Measurements from ENCODE around the gene TANK. TPM values are rescaled to one million over a fixed set of nuclear protein-coding genes. Genes with fewer than 3 reads are reported as not detected.

Gene TANK
- total RNA-seq, 4 donors from 2014 or later = 57.0 to 76.1 (median 69.7) TPM

GRCh38 chr2:161146996-161147395, 13.2 kb upstream of the TANK start:
- WGBS = no CpG with 5 or more reads among the region's 3 CpGs
- Histone ChIP-seq H3K27me3 (no peaks in the 10 kb centered on the region), H3K36me3 (no peaks in the 10 kb centered on the region), H3K27ac (replicated peaks in 1 of 4) (no peak overlapping the region), H3K4me3 (no peak overlapping the region), H3K4me1 (no peaks in the 10 kb centered on the region), H3K9me3 (peaks cover 0 to 30% (median 14%) of the 10 kb centered on the region in 4 donors)
- TF ChIP-seq POLR2AphosphoS5 (IDR thresholded peaks at IDR 0.05) (no peak), EP300 (IDR thresholded peaks at IDR 0.05) (no peak)
- no peak for DNase-seq (ENCODE audit: extremely low spot score)
- intact Hi-C loops (cut with DNase I) = no loop called here

- no peak for DNase-seq (ENCODE audit: extremely low spot score)
- H3K9me3 ChIP-seq = peaks cover 0 to 30% (median 18%) of the 10 kb centered on the region in 4 donors
- TF ChIP-seq EP300 (IDR thresholded peaks at IDR 0.05) (no peak), POLR2AphosphoS5 (IDR thresholded peaks at IDR 0.05) (no peak), POLR2A (IDR thresholded peaks at IDR 0.05; ENCODE audit: low read depth) (no peak)
- TF ChIP-seq, protein P1, sequence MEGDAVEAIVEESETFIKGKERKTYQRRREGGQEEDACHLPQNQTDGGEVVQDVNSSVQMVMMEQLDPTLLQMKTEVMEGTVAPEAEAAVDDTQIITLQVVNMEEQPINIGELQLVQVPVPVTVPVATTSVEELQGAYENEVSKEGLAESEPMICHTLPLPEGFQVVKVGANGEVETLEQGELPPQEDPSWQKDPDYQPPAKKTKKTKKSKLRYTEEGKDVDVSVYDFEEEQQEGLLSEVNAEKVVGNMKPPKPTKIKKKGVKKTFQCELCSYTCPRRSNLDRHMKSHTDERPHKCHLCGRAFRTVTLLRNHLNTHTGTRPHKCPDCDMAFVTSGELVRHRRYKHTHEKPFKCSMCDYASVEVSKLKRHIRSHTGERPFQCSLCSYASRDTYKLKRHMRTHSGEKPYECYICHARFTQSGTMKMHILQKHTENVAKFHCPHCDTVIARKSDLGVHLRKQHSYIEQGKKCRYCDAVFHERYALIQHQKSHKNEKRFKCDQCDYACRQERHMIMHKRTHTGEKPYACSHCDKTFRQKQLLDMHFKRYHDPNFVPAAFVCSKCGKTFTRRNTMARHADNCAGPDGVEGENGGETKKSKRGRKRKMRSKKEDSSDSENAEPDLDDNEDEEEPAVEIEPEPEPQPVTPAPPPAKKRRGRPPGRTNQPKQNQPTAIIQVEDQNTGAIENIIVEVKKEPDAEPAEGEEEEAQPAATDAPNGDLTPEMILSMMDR (IDR thresholded peaks at IDR 0.05) = no peak
- 97% methylated on average over 1 of the region's 1 CpG for WGBS
- no peak overlapping the region for H3K4me3 ChIP-seq
- H3K36me3 ChIP-seq = no peaks in the 10 kb centered on the region
- intact Hi-C loops (cut with DNase I) = no loop called here
- H3K27me3 ChIP-seq = no peaks in the 10 kb centered on the region
- no peaks in the 10 kb centered on the region for H3K4me1 ChIP-seq
- H3K27ac ChIP-seq (replicated peaks in 1 of 4) = no peak overlapping the region
Measured at GRCh38 chr2:161147856-161148255, 12.4 kb upstream of the TANK start.

- no peak overlapping the region for H3K27ac ChIP-seq (replicated peaks in 1 of 4)
- no peak overlapping the region for H3K4me3 ChIP-seq
- DNase-seq (ENCODE audit: extremely low spot score) = no peak
- intact Hi-C loops (cut with DNase I) = no loop called here
- no peaks in the 10 kb centered on the region for H3K36me3 ChIP-seq
- TF ChIP-seq POLR2A (IDR thresholded peaks at IDR 0.05; ENCODE audit: low read depth) (no peak), EP300 (IDR thresholded peaks at IDR 0.05) (no peak), POLR2AphosphoS5 (IDR thresholded peaks at IDR 0.05) (no peak)
- TF ChIP-seq, protein P1 (IDR thresholded peaks at IDR 0.05) = no peak
- peaks cover 0 to 30% (median 18%) of the 10 kb centered on the region in 4 donors for H3K9me3 ChIP-seq
- H3K4me1 ChIP-seq = no peaks in the 10 kb centered on the region
- no peaks in the 10 kb centered on the region for H3K27me3 ChIP-seq
- WGBS = 94% methylated on average over 4 of the region's 4 CpGs
Measured at GRCh38 chr2:161150704-161151103, 9.5 kb upstream of the TANK start.

DNA sequence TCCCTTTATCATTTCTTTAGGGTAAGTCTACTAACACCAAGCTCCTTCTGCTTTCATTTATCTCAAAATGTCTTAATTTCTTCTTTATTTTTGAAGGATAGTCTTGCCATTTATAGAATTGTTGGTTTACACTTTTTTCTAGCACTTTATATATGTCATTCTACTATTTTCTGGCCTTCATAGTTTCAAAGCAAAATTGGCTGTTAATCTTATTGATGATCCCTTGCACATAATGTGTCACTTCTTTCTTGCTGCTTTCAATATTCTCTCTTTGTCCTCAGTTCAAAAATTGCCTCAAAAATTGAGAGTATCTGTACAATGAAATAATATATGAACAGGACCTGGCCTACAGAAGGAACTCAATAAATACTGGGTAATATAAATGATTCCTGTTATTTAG, 7.9 kb upstream of the TANK start:
- Histone ChIP-seq H3K4me3 (no peak overlapping the region), H3K9me3 (peaks cover 0 to 30% (median 18%) of the 10 kb centered on the region in 4 donors), H3K27me3 (no peaks in the 10 kb centered on the region), H3K4me1 (no peaks in the 10 kb centered on the region), H3K27ac (replicated peaks in 1 of 4) (no peak overlapping the region), H3K36me3 (no peaks in the 10 kb centered on the region)
- no peak for DNase-seq (ENCODE audit: extremely low spot score)
- intact Hi-C loops (cut with DNase I) = no loop called here
- TF ChIP-seq EP300 (IDR thresholded peaks at IDR 0.05) = no peak
- TF ChIP-seq, protein P1 (IDR thresholded peaks at IDR 0.05) = no peak
- no peak for TF ChIP-seq POLR2A (IDR thresholded peaks at IDR 0.05; ENCODE audit: low read depth)
- TF ChIP-seq POLR2AphosphoS5 (IDR thresholded peaks at IDR 0.05) = no peak

DNA sequence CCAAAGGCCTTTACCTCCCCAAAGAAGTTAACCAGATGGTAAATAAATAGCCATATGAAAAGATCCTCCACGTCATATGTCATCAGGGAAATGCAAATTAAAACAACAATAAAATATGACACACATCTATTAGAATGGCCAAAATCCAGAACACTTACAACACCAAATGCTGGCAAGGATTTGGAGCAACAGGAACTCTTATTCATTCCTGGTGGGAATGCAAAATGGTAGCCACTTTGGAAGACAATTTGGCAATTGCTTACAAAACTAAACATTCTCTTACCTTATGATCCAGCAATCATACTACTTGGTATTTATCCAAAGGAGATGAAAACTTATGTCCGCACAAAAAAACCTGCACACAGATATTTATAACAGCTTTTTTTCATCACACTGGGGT, 1.3 kb upstream of the TANK start:
- WGBS = 85% methylated on average over 2 of the region's 2 CpGs
- no peak overlapping the region for H3K4me3 ChIP-seq
- H3K27me3 ChIP-seq = no peaks in the 10 kb centered on the region
- intact Hi-C loops (cut with DNase I) = no loop called here
- peak overlapping the region in 3 of 4 donors; percentile 89 to 94 (median 91) for H3K27ac ChIP-seq (replicated peaks in 1 of 4)
- no peaks in the 10 kb centered on the region for H3K9me3 ChIP-seq
- DNase-seq (ENCODE audit: extremely low spot score) = no peak
- H3K4me1 ChIP-seq = peaks cover 21 to 37% (median 36%) of the 10 kb centered on the region in 4 donors
- TF ChIP-seq, protein P1 (IDR thresholded peaks at IDR 0.05) = no peak
- TF ChIP-seq POLR2A (IDR thresholded peaks at IDR 0.05; ENCODE audit: low read depth) (no peak), EP300 (IDR thresholded peaks at IDR 0.05) (no peak), POLR2AphosphoS5 (IDR thresholded peaks at IDR 0.05) (no peak)
- H3K36me3 ChIP-seq = peaks cover 0 to 11% (median 5%) of the 10 kb centered on the region in 4 donors

All from esophagus muscularis mucosa (tissue), 4 donors.